ENCODE measurements around the gene MADD. TPM values are rescaled to one million over a fixed set of nuclear protein-coding genes. Genes with fewer than 3 reads are reported as not detected.

The MADD gene
- polyA plus RNA-seq, 1 donor from 2014 or later: 66.9 TPM

DNA sequence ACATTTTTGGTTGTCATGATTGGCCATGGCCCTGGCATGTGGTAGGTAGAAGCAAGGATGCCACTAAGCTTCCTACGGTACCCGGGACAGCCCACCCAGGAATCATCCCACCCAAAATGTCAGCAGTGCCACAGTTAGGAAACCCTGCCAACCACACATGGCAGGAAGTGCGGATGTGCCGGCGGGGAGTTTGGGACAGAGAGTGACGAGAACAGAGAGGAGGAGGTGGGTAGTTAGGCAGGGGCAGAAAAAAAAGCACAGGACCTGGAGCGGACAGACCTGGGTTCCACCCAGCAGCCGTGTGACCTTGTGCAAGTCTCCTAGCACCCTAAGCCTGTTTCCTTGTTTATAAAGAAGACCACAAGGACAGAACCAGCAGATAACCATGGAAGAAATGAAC lies 105.1 kb downstream of the MADD start:
- Histone ChIP-seq H4K20me1 (ENCODE audit: insufficient read depth) (no peaks in the 10 kb centered on the region), H3K27me3 (ENCODE audit: insufficient read depth, low read depth, low read length) (no peaks in the 10 kb centered on the region), H3K9me2 (ENCODE audit: insufficient read depth, low read length) (no peaks in the 10 kb centered on the region), H3K4me2 (ENCODE audit: low read length) (no peak overlapping the region), H2AFZ (ENCODE audit: low read depth, low read length) (no peak overlapping the region), H3K79me2 (replicated peaks; ENCODE audit: insufficient read depth, low read length) (no peaks in the 10 kb centered on the region), H3K4me3 (ENCODE audit: low read length) (no peak overlapping the region), H3K9me3 (ENCODE audit: low read length) (no peaks in the 10 kb centered on the region), H3K36me3 (ENCODE audit: insufficient read depth, low read length) (no peaks in the 10 kb centered on the region), H3K9ac (ENCODE audit: low read length) (no peak overlapping the region), H3K27ac (ENCODE audit: low read length) (no peak overlapping the region), H3F3A (ENCODE audit: insufficient read depth, low read length, poor library complexity, severe bottlenecking) (no peaks in the 10 kb centered on the region)
- no peak for TF ChIP-seq RAD21 (conservative IDR thresholded peaks at IDR 0.05)
- no peak for TF ChIP-seq MXI1 (conservative IDR thresholded peaks at IDR 0.05; ENCODE audit: poor library complexity, severe bottlenecking)
- no peak for TF ChIP-seq TAF1 (IDR thresholded peaks at IDR 0.05; ENCODE audit: low read depth)
- no peak for TF ChIP-seq EZH2 (IDR thresholded peaks at IDR 0.05; ENCODE audit: borderline replicate concordance, insufficient read depth, low read length, poor library complexity, severe bottlenecking)
- no peak for TF ChIP-seq SMC3 (conservative IDR thresholded peaks at IDR 0.05; ENCODE audit: poor library complexity)
- TF ChIP-seq, protein P1, sequence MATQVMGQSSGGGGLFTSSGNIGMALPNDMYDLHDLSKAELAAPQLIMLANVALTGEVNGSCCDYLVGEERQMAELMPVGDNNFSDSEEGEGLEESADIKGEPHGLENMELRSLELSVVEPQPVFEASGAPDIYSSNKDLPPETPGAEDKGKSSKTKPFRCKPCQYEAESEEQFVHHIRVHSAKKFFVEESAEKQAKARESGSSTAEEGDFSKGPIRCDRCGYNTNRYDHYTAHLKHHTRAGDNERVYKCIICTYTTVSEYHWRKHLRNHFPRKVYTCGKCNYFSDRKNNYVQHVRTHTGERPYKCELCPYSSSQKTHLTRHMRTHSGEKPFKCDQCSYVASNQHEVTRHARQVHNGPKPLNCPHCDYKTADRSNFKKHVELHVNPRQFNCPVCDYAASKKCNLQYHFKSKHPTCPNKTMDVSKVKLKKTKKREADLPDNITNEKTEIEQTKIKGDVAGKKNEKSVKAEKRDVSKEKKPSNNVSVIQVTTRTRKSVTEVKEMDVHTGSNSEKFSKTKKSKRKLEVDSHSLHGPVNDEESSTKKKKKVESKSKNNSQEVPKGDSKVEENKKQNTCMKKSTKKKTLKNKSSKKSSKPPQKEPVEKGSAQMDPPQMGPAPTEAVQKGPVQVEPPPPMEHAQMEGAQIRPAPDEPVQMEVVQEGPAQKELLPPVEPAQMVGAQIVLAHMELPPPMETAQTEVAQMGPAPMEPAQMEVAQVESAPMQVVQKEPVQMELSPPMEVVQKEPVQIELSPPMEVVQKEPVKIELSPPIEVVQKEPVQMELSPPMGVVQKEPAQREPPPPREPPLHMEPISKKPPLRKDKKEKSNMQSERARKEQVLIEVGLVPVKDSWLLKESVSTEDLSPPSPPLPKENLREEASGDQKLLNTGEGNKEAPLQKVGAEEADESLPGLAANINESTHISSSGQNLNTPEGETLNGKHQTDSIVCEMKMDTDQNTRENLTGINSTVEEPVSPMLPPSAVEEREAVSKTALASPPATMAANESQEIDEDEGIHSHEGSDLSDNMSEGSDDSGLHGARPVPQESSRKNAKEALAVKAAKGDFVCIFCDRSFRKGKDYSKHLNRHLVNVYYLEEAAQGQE (IDR thresholded peaks at IDR 0.05; ENCODE audit: borderline replicate concordance): no peak
- TF ChIP-seq EP300 (conservative IDR thresholded peaks at IDR 0.05; ENCODE audit: poor library complexity, severe bottlenecking): no peak
- TF ChIP-seq CTCF (IDR thresholded peaks at IDR 0.05; ENCODE audit: poor library complexity, severe bottlenecking): no peak
- TF ChIP-seq POLR2AphosphoS5 (IDR thresholded peaks at IDR 0.05): no peak

DNA sequence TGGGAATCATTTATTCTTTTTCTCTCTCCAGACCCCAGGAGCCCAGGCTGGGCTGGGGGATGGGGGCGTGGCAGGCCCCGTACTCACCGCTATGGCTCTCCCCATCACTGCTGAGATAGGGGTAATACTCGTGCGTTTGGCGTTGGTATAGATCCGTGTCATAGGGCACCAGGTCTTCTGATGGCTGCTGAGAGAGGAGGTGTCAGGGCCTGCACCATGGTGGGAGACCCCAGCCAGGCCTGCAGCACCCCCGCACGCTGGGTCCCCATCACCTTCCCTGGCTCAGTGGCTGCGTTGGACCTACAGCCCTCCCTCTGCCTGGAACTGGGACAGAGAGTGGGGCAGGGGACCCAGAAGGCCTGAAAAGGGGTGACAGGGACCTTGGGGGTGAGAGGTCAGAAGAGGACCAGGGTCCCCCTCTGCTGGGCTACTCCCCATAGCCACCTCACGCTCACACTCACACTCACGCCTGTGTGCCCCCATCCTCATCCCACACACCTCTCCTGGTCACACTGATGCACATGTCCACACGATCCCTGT lies 105.7 kb downstream of the MADD start:
- H2AFZ ChIP-seq (ENCODE audit: low read depth, low read length): no peak overlapping the region
- no peaks in the 10 kb centered on the region for H3K9me3 ChIP-seq (ENCODE audit: low read length)
- H3K27me3 ChIP-seq (ENCODE audit: insufficient read depth, low read depth, low read length): no peaks in the 10 kb centered on the region
- TF ChIP-seq POLR2AphosphoS5 (IDR thresholded peaks at IDR 0.05) (no peak), SMC3 (conservative IDR thresholded peaks at IDR 0.05; ENCODE audit: poor library complexity) (no peak)
- TF ChIP-seq, protein P1 (IDR thresholded peaks at IDR 0.05; ENCODE audit: borderline replicate concordance): no peak
- H3K79me2 ChIP-seq (replicated peaks; ENCODE audit: insufficient read depth, low read length): no peaks in the 10 kb centered on the region
- no peaks in the 10 kb centered on the region for H3F3A ChIP-seq (ENCODE audit: insufficient read depth, low read length, poor library complexity, severe bottlenecking)
- no peak overlapping the region for H3K9ac ChIP-seq (ENCODE audit: low read length)
- H4K20me1 ChIP-seq (ENCODE audit: insufficient read depth): no peaks in the 10 kb centered on the region
- no peak overlapping the region for H3K4me2 ChIP-seq (ENCODE audit: low read length)
- no peaks in the 10 kb centered on the region for H3K9me2 ChIP-seq (ENCODE audit: insufficient read depth, low read length)
- H3K27ac ChIP-seq (ENCODE audit: low read length): no peak overlapping the region
- H3K36me3 ChIP-seq (ENCODE audit: insufficient read depth, low read length): no peaks in the 10 kb centered on the region
- H3K4me3 ChIP-seq (ENCODE audit: low read length): no peak overlapping the region
